ENCODE results near the gene FOCAD.
"Not testable (repeated sequence)": the region's sequence is repeated elsewhere in the genome, so short reads cannot be mapped to it uniquely, and the experiment has no call there.

Gene FOCAD

DNA sequence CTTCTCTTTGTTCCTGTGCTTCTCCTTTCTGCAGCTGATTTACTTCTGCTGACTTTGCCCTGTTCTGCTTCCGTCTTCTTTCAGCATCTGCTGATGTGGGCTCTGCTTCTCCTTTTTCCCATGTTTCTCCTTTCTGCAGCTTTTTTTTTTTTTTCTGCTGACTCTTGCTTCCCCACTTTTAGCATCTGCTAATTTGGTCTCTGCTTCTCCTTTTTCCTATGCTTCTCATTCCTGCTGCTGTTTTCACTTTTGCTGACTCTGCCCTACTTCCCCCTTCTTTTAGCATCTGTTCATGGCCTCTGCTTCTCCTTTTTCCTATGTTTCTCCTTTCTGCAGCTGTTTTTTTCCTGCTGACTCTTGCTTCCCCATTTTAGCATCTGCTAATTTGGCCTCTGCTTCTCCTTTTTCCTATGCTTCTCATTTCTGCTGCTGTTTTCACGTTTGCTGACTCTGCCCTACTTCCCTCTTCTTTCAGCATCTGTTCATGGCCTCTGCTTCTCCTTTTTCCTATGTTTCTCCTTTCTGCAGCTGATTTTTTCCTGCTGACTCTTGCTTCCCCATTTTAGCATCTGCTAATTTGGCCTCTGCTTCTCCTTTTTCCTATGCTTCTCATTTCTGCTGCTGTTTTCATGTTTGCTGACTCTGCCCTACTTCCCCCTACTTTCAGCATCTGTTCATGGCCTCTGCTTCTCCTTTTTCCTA is 289.3 kb downstream of the FOCAD start:
- DNase-seq (ENCODE audit: low spot score), result not testable (repeated sequence)

DNA sequence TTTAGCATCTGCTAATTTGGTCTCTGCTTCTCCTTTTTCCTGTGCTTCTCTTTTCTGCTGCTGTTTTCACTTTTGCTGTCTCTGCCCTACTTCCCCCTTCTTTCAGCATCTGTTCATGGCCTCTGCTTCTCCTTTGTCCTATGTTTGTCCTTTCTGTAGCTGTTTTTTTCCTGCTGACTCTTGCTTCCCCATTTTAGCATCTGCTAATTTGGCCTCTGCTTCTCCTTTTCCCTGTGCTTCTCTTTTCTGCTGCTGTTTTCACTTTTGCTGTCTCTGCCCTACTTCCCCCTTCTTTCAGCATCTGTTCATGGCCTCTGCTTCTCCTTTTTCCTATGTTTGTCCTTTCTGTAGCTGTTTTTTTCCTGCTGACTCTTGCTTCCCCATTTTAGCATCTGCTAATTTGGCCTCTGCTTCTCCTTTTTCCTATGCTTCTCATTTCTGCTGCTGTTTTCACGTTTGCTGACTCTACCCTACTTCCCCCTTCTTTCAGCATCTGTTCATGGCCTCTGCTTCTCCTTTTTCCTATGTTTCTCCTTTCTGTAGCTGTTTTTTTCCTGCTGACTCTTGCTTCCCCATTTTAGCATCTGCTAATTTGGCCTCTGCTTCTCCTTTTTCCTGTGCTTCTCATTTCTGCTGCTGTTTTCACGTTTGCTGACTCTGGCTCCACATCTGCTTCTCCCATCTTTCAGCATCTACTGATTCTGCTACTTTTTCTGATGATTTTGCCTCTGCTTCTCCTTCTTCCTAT is 290.3 kb downstream of the FOCAD start:
- not testable (repeated sequence) for DNase-seq (ENCODE audit: low spot score)

DNA sequence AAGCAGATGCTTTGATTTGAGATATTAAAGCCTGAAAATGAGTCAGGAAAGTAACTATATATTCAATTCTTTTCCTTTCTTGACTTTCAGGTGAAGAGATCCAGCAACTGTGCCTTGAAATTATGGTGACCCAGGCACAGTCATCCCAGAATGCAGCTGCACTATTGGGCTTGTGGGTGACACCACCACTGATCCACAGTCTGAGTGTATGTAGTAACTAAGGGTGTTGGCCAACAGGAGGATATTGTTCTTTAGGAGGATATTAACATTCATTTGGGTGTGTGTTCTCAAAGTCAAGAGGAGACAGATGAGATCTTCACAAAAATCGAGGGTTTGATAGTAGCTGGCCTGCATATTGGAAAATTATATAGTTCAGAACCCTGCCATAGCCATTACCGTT is 294.2 kb downstream of the FOCAD start:
- DNase-seq (ENCODE audit: low spot score), result no peak

DNA sequence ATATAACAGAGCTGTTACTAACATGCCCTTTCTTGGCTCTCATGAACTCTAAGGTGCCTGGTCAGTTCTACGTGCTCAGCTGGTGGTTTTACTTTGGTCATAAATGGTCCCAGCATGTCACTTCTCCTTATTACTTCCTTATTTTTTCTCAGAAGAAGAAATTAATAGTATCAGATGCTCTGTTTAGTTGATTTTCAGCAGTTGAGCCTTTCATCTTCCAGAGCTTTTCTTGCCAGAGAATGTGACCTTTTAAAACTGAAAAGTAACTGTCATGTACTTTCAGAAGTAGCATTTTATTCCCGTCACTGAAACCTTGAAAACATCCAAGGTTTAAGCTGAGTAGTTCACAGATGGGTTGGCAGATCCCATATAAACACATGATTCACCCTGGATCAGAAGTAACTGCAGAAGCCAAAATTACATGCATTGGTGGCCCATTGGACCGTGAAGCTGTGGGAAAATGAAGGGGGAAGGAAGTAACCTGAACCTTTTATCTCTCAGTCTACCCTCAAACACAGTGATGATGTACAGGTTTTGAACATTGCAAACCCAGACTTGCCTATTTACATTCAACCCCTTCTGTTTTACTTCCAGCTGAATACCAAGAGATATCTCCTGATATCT is 296.9 kb downstream of the FOCAD start:
- peak; percentile 61 for DNase-seq (ENCODE audit: low spot score)

DNA sequence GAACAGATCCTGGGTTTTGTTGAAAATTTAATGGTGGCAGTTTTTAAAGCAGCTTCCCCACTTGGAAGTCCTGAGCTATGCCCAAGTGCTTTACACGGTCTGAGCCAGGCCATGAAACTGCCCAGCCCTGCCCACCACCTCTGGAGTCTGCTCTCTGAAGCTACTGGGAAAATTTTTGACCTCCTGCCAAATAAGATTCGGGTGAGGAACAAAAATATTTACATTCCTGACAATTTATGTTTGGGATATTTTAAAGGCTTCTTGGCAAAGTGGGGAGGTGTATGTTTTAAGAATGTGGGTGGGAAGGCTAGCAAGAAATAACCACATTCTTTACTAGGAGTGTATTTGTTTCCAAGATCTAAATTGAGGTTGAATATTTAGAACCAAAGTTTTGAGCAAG is 297.4 kb downstream of the FOCAD start:
- peak; percentile 60 for DNase-seq (ENCODE audit: low spot score)

DNA sequence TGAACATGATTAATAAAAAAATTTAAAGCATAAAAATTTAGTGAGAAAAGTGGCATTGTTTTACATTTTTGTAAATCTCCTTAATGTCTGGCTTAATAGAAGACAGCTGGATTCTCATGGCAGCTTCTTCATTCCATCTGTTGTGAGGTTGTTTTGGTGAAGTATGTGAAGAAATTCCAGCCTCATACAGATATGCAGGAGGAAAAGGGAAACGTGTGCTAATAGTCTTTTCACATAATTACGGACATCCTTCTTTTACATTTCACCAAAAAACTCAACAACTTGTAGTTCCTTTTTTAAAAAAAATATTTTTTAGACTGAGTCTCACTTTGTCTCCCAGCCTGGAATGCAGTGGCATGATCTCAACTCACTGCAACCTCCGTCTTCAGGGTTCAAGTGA is 300.4 kb downstream of the FOCAD start:
- DNase-seq (ENCODE audit: low spot score), result peak; percentile 34

DNA sequence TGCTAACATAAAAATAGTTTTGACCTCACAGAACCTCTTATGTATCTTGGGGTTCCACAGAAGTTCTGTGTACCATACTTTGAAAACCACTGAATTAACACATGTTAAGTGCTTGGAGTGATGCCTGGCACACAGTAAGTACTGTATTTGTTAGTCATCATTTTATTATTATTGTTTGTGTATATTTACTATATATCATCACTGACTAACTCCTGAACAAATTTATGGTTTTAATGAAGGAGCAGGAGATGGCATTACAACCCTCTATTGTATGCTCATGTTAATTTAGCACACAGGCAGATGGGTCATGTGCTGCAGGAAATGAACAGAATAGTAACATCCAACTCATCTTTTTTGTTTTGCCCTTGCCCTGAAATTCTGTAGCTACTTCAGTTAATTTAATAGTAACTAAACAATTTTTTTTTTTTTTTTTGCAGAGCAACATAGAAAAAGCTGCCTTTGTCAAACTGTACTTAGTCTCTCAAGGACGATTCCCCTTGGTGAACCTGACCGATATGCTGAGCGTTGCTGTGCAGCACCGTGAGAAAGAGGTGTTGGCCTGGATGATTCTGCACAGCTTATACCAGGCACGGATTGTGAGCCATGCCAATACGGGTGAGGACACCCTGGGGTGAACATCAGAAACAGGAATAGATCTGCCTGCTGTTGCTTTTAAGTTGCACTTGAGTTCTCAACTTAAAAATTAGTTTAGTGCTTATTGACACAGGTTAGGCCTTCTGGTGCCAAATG is 302.0 kb downstream of the FOCAD start:
- no peak for DNase-seq (ENCODE audit: low spot score)

DNA sequence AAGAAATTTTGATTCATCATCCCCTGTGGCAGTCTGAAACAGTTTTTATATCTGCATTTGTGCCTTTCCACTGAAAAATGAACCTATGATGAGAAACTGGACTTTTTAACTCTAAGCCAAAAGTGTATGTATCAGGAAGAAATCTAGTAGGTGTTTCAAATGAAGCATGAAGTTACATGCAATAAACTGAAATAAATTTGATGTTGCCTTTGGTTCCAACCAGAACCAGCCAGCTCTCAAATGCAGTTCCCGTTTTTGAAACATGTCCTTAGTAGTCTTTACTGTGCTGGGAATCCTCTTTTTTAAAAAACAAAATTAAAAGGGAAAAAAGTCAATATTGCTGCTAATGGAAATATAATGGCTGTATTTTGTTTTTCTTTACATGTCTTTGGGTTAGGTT is 303.5 kb downstream of the FOCAD start:
- DNase-seq (ENCODE audit: low spot score), result no peak

DNA sequence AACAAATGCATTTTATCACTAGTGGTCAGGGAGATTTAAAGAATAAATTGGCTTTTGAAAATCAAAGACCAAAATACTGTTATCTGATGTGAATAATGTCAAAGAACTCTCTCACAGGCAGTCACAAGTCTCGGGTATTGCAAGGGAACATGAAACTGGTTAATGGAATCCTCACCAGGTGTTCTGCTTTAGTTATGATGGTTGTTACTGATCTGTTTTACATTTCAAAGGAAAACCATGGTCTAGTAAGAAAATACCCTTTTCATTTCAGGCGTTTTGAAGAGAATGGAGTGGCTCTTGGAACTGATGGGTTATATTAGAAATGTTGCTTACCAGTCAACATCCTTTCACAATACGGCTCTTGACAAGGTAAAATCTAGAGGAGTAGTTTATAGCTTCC is 304.0 kb downstream of the FOCAD start:
- no peak for DNase-seq (ENCODE audit: low spot score)

DNA sequence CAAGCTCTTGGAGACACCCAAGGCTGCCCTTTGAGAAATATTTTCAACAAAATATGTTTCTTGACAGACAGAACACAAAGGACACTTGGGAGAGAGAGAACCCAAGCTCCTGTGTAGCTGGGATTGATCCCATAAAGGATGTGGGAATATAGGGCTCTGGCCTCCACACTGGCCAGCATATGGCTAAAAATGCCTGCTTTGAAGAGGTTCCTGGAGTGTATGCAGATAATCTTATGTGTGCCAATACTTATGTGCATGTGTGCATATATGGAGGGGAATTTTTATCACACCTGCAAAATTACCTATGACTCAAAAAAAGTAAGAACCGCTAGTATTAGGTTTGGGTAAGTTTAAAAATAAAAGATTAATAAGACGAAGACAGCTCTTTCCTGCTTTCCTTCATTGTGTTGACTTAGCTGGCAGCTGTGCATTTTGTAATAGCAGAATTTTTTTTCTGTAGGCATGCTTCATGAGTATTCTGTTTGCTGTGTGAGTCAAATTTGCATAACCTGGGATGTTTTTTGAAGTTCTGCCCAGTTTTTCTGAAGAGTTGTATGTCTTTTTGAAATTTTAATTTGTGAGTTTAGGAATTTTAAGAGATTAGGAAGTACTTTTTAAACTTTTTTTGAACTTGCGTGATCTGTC is 304.7 kb downstream of the FOCAD start:
- DNase-seq (ENCODE audit: low spot score), result no peak

DNA sequence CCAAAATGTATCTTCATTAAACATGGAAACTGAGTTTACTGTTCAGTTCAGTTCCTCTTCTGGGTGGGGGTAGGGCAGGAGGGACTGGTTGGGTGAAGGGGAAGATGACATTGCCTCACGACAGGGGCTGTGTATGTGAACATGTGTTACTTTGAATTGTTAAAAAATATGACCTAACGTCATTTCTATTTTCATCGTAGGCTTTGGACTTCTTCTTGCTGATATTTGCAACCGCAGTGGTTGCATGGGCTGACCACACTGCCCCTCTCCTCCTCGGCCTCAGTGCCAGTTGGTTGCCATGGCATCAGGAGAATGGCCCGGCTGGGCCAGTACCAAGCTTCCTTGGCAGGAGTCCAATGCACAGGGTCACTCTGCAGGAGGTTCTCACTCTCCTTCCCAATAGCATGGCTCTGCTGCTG is 305.9 kb downstream of the FOCAD start:
- DNase-seq (ENCODE audit: low spot score), result no peak

DNA sequence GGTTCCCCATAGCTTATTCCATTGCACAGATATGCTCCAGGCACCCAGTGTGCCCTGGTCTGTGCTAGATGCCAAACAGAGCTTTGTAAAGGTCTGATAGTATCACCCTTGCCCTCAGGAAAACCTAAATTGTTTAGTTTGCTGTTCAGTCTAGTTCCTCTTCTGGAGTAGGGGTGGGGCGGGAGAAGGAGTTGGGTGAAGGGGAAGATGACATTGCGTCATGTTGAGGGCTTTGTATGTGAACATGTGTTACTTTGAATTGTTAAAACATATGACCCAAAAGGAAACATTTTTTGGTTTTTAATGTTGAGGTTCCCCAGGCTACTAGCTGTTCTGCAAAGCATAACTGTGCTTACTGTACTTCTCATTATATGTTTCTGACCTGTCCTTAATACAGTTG is 306.8 kb downstream of the FOCAD start:
- no peak for DNase-seq (ENCODE audit: low spot score)

DNA sequence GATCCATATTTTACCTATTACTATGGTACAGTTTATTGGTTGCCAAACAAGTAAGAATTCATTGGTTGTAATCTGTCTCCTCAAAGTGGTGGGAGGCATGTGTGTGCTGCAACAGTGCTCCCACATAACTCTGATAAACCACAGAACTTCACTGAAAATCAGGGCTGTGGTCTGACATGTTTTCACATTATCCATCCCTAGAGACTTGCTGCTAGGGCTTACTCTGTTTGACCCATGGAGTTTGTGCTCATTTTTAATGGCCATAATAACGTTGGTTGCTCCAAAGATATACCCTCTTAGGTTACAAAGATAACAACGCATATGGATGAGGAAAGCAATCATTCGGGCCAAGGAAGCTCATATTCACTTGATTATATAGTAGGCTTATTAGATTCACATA is 310.4 kb downstream of the FOCAD start:
- DNase-seq (ENCODE audit: low spot score), result no peak

DNA sequence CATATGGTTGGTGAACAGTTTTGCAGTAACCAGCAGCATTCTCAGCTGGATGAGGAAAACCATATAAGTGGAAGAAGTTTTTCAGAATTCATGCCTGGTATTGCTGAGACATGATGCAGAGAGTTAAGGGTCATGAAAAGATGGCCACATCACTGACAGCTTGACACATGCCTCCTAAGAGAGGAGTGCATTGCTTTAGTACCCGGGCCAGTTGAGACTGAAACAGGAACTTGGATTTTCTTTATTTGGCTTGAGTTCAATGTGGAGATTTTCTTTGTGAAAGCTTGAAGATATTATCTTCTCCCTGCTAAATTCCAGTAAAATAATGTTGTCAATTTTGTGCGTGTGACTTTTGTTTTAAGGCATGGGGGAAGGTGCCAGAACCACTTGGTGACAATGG is 311.6 kb downstream of the FOCAD start:
- DNase-seq (ENCODE audit: low spot score), result no peak

DNA sequence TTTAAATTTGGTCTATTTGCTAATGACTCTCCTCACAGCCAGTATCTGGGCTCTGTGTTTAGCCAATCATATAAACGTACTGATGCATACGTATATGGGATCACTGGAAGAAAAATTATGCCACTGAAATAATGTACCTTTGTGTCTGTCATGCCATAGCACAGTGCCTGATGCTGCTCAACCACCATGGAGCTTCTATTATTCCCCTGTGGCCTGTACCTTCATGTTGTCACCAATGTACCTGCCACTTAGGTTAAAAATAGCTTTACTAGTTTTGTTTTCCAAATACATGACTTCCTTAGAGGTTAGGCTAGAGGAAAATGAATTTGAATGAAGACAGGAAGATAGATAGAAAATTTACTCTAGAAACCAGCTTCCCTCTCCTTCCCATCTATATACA is 312.8 kb downstream of the FOCAD start:
- DNase-seq (ENCODE audit: low spot score), result no peak

DNA sequence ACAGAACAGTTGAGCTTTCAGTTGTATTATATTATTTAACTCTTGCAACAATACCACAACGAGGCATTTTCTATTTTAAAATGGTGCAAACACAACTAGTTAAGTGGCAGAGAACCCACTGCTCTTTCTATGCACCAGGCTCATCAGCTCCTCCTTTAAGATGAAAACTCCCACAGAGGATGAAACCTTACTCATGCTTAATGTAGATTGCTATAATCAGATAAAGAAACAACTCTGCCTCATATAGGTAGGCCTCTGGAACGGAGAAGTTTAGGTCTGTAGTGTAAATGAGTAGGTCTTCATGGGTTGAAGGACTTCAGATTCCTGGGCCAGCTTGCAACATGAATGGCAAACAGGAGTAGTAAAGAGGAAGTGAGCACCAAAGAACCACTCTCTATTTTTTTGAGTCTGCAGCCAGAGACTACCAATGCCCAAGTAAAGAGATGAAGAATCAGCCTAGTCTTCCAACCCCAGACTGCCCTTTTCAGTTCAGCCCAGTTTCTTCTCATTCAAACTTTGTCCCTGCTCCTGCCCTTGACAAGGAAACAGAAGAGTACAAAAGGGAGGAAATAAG is 313.5 kb downstream of the FOCAD start:
- no peak for DNase-seq (ENCODE audit: low spot score)

DNA sequence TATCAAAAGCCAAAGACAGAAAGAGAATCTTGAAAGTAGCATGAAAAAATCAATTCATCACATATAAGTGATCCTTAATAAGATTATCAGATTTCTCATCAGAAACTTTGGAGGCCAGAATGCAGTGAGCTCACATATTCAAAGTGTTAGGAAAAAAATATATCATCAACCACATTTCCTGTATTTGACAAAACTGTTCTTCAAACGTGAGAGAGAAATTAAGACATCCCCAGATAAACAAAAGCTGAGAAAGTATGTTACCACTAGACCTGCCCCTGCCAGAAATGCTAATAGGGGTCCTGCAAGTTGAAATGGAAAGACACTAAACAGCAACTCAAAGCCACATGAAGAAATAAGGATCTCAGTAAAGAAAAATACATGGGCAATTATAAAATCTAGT is 317.5 kb downstream of the FOCAD start:
- no peak for DNase-seq (ENCODE audit: low spot score)

DNA sequence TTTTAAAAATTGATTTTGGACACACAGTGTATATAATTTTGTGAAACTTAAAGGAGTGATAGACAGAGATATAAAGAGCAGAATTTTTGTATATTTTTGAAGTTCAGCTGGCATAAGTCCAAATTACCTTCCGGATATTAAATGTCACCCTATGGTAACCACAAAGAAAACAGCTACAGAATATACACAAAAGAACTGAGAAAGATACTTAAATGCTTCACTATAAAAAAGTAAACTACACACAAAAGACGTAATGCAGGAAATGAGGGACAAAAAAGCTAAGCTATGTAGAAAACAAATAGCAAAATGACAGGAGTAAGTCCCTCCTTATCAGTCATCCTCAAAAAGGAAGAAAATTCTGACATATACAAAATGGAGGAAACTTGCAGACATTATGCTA is 318.0 kb downstream of the FOCAD start:
- no peak for DNase-seq (ENCODE audit: low spot score)

DNA sequence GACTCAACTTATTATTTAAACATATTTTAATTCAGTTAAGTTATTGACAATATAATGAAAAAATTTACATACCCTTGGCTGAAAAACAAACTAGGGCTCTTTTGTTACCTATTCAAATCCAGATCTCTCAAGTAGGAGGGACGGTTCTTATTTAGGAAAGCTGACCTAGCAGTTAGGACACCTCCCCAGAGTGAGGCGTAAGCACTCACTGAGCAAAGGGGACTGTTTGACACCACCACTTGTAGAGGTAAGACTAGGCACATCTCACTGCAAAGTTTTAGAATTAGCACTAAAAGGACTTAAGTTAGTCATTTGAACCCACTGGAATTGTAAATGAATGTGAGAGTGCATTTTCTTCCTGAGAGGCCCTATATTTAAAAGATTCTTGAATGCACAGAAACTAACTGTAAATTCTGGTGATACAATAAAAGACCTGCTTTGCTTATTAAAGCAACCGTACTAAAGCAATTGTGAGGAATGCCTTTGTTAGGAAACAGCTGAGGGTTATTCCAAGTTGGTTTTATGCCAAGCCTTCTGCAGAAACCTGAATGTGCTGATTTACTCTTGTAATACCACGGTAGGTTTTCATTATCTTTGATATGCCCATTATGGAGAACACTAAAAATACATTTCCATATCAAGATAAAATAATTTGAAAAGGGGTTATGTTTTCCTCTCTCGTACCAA is 331.2 kb downstream of the FOCAD start:
- no peak for DNase-seq (ENCODE audit: low spot score)

DNA sequence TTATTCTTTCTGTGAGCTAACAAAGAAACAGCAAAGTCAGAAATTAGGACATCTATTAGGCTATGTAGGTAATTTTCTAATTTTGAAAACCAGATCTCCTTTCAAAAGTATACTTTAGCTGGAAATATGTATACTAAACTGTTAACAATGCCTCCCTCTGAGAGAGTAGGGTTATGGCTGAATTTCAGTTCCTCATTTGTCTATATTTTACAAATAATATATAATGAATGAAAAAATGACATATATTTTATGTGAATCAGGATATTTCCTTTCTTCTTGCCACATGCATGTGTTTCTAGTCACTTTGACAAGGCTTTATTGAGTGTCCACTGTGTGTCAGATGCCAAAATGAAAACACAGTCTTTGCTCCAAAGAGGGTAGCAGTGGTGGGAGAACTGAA is 331.9 kb downstream of the FOCAD start:
- no peak for DNase-seq (ENCODE audit: low spot score)

Data from AG20443 (cell line).